ENCODE measurements around the gene ELOF1. TPM values are rescaled to one million over a fixed set of nuclear protein-coding genes. Genes with fewer than 3 reads are reported as not detected.
A peak's percentile ranks its signal among the peaks of the same experiment; 100 is the strongest.
"Not testable (repeated sequence)": the region's sequence is repeated elsewhere in the genome, so short reads cannot be mapped to it uniquely, and the experiment has no call there.

Gene ELOF1
- 33.7 TPM for total RNA-seq

- DNase-seq (ENCODE audit: low spot score) (peak; percentile 97), ATAC-seq (peak; percentile 99)
- intact Hi-C loops (cut with DNase I), result no loop called here
Observed at GRCh38 chr19:11558881-11559828, at the start of gene ELOF1. Gene ELOF1 (minus strand): TSS chr19:11559230. CDS start chr19:11554347, 4,883 bp downstream.

GRCh38 chr19:11606484-11606883 lies 47.5 kb upstream of the ELOF1 start:
- DNase-seq (ENCODE audit: low spot score) (no peak), ATAC-seq (no peak)
- intact Hi-C loops (cut with DNase I), result no loop called here

DNA sequence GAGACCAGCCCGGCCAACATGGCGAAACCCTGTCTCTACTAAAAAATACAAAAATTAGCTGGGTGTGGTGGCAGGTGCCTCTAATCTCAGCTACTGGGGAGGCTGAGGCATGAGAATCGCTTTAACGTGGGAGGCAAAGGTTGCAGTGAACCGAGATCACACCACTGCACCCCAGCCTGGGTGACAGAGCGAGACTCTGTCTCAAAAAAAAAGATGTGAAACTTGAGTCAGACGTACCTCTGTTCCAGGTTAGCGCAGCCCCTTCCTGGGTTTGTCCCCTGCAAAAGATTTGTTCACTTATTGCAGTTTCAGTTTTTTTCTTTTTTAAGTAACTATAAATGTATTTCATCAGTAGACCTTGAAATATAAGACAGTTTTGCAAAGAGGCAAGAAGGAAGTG lies 40.7 kb upstream of the ELOF1 start:
- intact Hi-C loops (cut with DNase I); DNase-seq (ENCODE audit: low spot score): not testable (repeated sequence)

DNA sequence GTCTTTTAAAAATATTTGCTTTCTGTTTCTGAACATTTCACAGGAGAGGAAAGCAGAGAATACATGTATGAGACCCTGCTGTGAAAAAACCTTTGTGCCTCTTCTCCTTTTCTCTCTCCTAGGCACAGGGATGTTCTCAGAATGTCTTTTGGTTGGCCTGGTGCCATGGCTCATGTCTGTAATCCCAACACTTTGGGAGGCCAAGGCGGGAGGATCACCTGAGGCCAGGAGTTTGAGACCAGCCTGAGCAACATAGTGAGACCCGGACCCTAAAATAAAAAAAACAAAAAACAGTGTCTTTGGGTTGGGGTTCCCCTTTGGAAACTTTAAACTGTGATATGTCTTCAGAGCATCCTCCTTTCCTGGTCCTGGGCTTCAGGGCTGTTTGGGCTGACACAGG lies 39.7 kb upstream of the ELOF1 start:
- ATAC-seq, result no peak
- DNase-seq (ENCODE audit: low spot score), result no peak
- intact Hi-C loops (cut with DNase I), result no loop called here

More for the DNA sequence above, 40.7 kb upstream of the ELOF1 start:
- ATAC-seq, result not testable (repeated sequence)

DNA sequence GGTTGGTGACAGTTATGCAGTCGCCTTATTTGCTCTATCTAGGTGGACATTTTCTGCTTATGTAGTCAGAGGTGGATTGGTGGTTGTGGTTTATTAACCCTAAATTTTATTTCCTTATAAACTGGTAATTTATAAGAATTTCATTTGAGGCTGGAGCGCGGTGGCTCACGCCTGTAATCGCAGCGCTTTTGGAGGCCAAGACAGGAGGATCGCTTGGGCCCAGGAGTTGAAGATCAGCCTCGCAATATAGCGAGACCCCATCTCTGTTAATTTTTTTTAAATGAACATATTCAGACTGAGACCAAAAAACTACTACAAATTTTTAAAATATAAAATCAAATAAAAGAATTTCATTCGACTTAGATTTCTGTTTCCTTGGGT lies 39.1 kb upstream of the ELOF1 start:
- DNase-seq (ENCODE audit: low spot score) (no peak), ATAC-seq (no peak)
- intact Hi-C loops (cut with DNase I), result no loop called here

DNA sequence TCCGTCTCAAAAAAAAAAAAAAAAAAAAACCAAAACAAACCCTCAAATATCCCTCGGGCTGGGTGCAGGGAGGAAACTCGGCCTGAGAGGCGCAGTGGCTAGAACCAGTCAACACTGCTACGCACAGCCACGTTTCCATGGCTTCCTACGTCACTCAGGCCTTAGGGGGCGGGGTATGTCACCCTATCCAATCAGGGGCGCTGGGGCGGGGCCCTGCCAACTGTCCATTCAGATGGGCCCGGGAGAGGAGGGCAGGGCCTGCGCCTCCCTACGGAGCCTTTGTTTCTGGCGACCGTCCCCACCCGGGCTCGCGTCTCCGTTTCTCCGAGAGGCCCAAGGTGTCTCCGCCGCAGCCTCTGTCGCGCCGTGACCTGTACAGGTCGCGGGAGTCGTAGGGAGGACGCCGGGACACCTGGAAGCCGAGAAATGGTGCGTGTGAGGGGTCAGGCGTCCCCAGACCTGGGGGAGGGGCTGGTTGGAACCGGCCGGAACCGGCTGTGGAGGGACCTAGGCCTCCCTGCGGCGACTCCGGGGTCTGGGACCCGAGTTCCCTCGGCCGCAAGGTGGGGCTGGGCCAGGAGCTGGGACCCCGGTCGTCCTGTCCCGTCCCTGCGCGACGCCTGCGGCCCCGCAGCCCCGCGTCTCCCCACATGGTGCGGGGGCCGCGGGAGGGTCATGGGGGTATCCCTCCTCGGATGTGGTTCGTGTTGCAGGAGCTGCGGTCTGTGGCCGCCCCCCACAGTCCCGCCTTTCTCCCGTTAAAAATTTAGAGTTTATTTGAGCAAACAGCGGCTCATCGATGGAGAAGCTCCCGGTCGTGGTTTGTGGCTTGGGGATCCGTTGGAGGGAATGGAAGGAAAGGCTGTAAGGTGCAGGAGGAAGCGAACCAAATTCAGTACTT lies 38.4 kb upstream of the ELOF1 start, which contains the start of gene ZNF627:
Gene ZNF627, plus strand, starts transcription at position 282 of the 901 bp plus-strand sequence. Its CDS starts 145 bp downstream, at position 427.
- intact Hi-C loops (cut with DNase I), result no loop called here
- ATAC-seq (peak; percentile 100), DNase-seq (ENCODE audit: low spot score) (peak; percentile 99)

DNA sequence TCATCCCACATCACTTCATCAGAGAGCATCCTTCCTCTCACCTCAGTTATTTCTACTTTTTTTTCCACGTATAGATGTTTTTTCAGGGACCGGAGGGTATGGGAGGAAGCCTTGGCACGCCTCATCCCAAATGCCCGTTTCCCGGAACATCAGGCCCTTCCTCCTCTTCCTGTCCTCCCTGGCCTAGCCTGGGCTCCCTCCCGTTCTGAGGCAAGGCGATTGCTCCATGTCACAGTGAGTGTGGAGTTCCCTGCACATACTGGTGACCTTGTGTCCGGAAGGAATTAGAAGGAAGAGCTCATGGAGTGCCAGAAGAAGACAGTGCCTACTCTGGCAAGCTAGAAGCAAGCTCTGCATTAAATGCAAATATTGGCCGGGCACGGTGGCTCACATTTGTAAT lies 37.1 kb upstream of the ELOF1 start:
- intact Hi-C loops (cut with DNase I), result no loop called here
- DNase-seq (ENCODE audit: low spot score) (no peak), ATAC-seq (no peak)

DNA sequence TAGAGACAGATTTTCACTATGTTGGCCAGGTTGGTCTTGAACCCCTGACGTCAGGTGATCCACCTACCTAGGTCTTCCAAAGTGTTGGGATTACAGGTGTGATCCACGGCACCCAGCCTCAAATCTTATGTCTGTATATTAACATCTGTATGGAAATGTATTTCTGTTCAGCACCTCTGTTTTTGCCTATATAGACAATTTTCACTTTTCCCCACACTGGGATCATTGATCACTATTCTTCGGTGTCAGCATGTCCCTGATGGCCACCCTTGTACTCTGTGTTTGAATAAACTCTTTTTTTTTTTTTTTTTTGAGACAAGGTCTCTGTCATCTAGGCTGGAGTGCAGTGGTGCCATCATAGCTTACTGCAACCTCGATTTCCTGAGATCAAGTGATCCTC lies 35.1 kb upstream of the ELOF1 start:
- intact Hi-C loops (cut with DNase I), result no loop called here
- DNase-seq (ENCODE audit: low spot score) (no peak), ATAC-seq (no peak)

GRCh38 chr19:11587975-11588631 lies 29.1 kb upstream of the ELOF1 start:
- intact Hi-C loops (cut with DNase I), result no loop called here
- DNase-seq (ENCODE audit: low spot score), result no peak
- ATAC-seq, result peak; percentile 51

DNA sequence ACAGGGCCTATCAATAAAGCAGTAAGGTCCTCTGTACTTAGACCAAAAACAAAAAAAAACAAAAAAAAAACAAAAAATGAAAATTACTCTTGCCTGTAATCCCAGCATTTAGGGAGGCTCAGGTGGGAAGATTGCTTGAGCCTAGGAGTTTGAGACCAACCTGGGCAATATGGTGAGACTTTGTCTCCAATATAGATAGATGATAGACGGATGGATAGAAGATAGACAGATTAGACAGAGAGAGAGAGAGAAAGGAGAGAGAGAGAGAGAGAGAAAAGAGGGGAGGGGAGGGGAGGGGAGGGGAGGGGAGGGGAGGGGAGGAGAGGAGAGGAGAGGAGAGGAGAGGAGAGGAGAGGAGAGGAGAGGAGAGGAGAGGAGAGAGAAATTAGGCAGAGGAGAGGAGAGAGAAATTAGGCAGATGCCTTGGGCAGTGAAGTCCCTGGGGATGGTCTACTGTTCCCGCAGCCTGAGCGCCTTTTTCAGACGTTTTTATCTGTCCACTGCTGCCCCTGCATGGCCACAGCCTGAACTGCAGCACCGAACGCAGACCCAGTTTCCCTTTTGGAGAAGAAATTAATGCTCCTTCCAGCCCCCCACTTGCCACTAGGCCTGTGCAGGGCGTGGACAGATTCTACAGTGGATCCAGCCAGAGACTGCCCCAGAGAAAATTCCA lies 28.4 kb upstream of the ELOF1 start:
- peak; percentile 87 for DNase-seq (ENCODE audit: low spot score)
- intact Hi-C loops (cut with DNase I), result no loop called here
- peak; percentile 87 for ATAC-seq

DNA sequence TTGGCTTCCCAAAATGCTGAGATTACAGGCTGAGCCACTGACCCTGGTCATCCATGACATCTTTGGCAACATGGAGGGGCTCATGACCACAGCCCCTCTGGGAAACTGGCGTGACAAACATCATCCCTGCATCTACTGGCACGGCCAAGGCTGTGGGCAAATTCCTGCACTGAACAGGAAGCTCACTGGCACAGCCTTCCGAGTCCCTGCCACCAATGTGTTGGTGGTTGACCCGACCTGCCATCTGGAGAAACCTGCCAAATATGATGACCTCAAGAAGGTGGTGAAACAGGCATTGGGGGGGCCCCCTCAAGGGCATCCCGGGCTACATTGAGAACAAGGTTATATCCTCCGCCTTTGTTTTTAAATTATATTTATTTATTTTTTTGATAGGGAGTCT lies 27.3 kb upstream of the ELOF1 start:
- intact Hi-C loops (cut with DNase I), result no loop called here
- no peak for DNase-seq (ENCODE audit: low spot score)
- ATAC-seq, result no peak

DNA sequence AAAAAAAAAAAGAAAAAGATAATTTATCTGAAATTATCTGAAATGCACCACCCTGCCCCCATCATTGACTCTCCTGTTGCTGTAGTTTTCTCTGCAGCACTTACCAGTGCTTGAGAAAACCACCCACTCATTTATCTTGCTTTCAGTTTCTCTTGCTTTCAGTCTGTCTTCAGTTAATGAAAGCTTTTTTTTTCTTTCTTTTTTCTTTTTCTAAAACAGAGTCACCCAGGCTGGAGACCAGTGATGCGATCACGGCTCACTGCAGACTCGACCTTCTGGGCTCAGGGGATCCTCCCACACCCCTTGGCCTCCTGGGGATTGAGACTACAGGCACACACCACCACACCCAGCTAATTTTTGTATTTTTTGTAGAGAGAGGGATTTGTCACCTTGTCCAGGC lies 22.7 kb upstream of the ELOF1 start:
- intact Hi-C loops (cut with DNase I), result no loop called here
- ATAC-seq (no peak), DNase-seq (ENCODE audit: low spot score) (no peak)

DNA sequence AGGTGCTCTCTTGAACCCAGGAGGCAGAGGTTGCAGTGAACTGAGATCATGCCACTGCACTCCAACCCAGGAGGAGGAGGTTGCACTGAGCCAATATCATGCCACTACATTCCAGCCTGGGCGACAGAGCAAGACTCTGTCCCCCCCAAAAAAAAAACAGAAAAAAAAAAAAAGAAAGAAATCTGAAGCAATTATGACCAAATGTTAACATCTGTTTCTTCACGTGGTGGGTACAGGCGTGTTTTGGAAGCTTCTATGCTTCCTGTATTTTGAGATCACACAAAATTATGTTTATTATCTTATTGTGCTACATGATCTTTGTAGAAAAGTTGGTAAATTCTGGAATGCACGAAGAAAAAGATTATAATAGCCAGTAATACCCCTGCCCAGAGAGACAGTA lies 21.1 kb upstream of the ELOF1 start:
- intact Hi-C loops (cut with DNase I), result no loop called here
- DNase-seq (ENCODE audit: low spot score), result no peak
- ATAC-seq, result no peak

- intact Hi-C loops (cut with DNase I), result no loop called here
- ATAC-seq, result peak; percentile 67
- peak; percentile 78 for DNase-seq (ENCODE audit: low spot score)
Observed at GRCh38 chr19:11578258-11579142, 19.5 kb upstream of the ELOF1 start.

GRCh38 chr19:11577451-11578257 lies 18.6 kb upstream of the ELOF1 start, which contains the start of gene ACP5:
Gene ACP5 (minus strand): TSS chr19:11577645. CDS start chr19:11577317, 328 bp downstream.
- intact Hi-C loops (cut with DNase I), result no loop called here
- DNase-seq (ENCODE audit: low spot score) (no peak), ATAC-seq (peak; percentile 62)

- intact Hi-C loops (cut with DNase I), result no loop called here
- ATAC-seq, result no peak
- DNase-seq (ENCODE audit: low spot score), result no peak
Observed at GRCh38 chr19:11576227-11576626, 17.2 kb upstream of the ELOF1 start.

DNA sequence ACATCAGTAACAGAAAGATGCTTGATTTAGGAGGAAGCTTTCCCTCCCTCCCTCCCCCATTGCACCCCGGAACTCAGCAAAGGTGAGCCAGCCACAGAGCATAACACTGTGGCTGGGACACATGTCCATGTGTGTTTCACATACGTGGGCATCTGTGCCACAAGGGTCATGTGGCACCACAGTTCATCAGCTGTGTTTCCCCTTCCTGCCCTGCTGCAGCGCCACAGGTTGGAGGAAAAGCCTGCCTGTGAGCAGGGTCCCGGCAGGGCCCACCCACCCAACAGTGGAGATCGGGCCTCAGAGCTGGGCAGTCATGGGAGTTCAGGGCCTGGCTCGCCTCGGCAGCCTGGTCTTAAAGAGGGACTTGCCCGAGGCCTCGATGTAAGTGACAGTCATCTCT lies 15.7 kb upstream of the ELOF1 start:
- ATAC-seq, result no peak
- intact Hi-C loops (cut with DNase I), result no loop called here
- no peak for DNase-seq (ENCODE audit: low spot score)

Data from sciatic nerve (tissue), 2 donors.